ENCODE data around the gene DES.
A peak's percentile ranks its signal among the peaks of the same experiment; 100 is the strongest.

DES gene

GRCh38 chr2:219426068-219426443, 7.9 kb downstream of the DES start:
- H3K4me3 ChIP-seq (ENCODE audit: low read depth, low read length) = no peak overlapping the region
- TF ChIP-seq CTCF (IDR thresholded peaks at IDR 0.05; ENCODE audit: low read depth, low read length, missing control alignments) = no peak

GRCh38 chr2:219426534-219427136, 8.5 kb downstream of the DES start:
- no peak for DNase-seq (ENCODE audit: low read depth)
- TF ChIP-seq CTCF (IDR thresholded peaks at IDR 0.05; ENCODE audit: low read depth, low read length, missing control alignments) = no peak

More at GRCh38 chr2:219426068-219426443, 7.9 kb downstream of the DES start:
- no peak for DNase-seq (ENCODE audit: low read depth)

GRCh38 chr2:219428469-219428868, 10.3 kb downstream of the DES start:
- DNase-seq (ENCODE audit: low read depth) = no peak
- no peak for TF ChIP-seq CTCF (IDR thresholded peaks at IDR 0.05; ENCODE audit: low read depth, low read length, missing control alignments)
- H3K4me3 ChIP-seq (ENCODE audit: low read depth, low read length) = no peak overlapping the region

More at GRCh38 chr2:219426534-219427136, 8.5 kb downstream of the DES start:
- no peak overlapping the region for H3K4me3 ChIP-seq (ENCODE audit: low read depth, low read length)

- DNase-seq (ENCODE audit: low read depth) = no peak
- TF ChIP-seq CTCF (IDR thresholded peaks at IDR 0.05; ENCODE audit: low read depth, low read length, missing control alignments) = no peak
- no peak overlapping the region for H3K4me3 ChIP-seq (ENCODE audit: low read depth, low read length)
Observed at GRCh38 chr2:219429958-219430606, 11.9 kb downstream of the DES start.

- no peak for TF ChIP-seq CTCF (IDR thresholded peaks at IDR 0.05; ENCODE audit: low read depth, low read length, missing control alignments)
- no peak for DNase-seq (ENCODE audit: low read depth)
- H3K4me3 ChIP-seq (ENCODE audit: low read depth, low read length) = no peak overlapping the region
Observed at GRCh38 chr2:219430633-219431615, 12.7 kb downstream of the DES start.

GRCh38 chr2:219433666-219434467, 15.7 kb downstream of the DES start:
- TF ChIP-seq CTCF (IDR thresholded peaks at IDR 0.05; ENCODE audit: low read depth, low read length, missing control alignments) = peak; percentile 43
- DNase-seq (ENCODE audit: low read depth) = no peak
- H3K4me3 ChIP-seq (ENCODE audit: low read depth, low read length) = no peak overlapping the region

Data from GM12864 (cell line).